Adrenal gland (tissue), 5 donors: ENCODE results near the gene SULT1B1.

Experiments
- POLR2A ChIP-seq, 2 donors: fragments of 450-650 bp; IDR thresholded peaks; one replicate each; pipeline ENCODE4 v1.6.1; 2017; ENCODE audit warnings: antibody characterized with exemption in 2 of 2, mild to moderate bottlenecking in 2 of 2, moderate library complexity in 1 of 2
- TF ChIP-seq, protein P1 (sequence below), 6 experiments: fragments of 450-650 bp in 4 of 6; fragments of 200-600 bp in 2 of 6; sonication (generic) in 1 of 6; IDR thresholded peaks; 1 replicate in 5 of 6; 2 replicates in 1 of 6; pipeline versions ENCODE4 v1.5.1 to v1.8.0; 2016 to 2021; ENCODE audit warnings: antibody characterized with exemption in 6 of 6, mild to moderate bottlenecking in 2 of 6, moderate library complexity in 1 of 6
- donor health status: DM: no; HTN: no; CAD: no.

- TF ChIP-seq, protein P1, sequence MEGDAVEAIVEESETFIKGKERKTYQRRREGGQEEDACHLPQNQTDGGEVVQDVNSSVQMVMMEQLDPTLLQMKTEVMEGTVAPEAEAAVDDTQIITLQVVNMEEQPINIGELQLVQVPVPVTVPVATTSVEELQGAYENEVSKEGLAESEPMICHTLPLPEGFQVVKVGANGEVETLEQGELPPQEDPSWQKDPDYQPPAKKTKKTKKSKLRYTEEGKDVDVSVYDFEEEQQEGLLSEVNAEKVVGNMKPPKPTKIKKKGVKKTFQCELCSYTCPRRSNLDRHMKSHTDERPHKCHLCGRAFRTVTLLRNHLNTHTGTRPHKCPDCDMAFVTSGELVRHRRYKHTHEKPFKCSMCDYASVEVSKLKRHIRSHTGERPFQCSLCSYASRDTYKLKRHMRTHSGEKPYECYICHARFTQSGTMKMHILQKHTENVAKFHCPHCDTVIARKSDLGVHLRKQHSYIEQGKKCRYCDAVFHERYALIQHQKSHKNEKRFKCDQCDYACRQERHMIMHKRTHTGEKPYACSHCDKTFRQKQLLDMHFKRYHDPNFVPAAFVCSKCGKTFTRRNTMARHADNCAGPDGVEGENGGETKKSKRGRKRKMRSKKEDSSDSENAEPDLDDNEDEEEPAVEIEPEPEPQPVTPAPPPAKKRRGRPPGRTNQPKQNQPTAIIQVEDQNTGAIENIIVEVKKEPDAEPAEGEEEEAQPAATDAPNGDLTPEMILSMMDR (IDR thresholded peaks at IDR 0.05) = no peak
- no peak for TF ChIP-seq POLR2A (IDR thresholded peaks at IDR 0.05)
Observed at GRCh38 chr4:69718396-69719271, 41.8 kb downstream of the SULT1B1 start.
